Right atrium auricular region (tissue), 2 donors: Measurements from ENCODE around the gene GATA5. TPM values are rescaled to one million over a fixed set of nuclear protein-coding genes. Genes with fewer than 3 reads are reported as not detected.
A peak's percentile ranks its signal among the peaks of the same experiment; 100 is the strongest.

Source experiments
- DNase-seq: peaks from one replicate; pipeline ENCODE4 v3.0.0-alpha.2; 2019; ENCODE audit warnings: low spot score
- H3K27ac ChIP-seq, 2 donors: fragments of 200-600 bp; sonication (generic); 1 replicate in 1 of 2; 2 replicates in 1 of 2; pipeline ENCODE4 v1.5.1; 2016 to 2019
- H3K27me3 ChIP-seq, 2 donors: fragments of 200-600 bp; sonication (generic); one replicate each; pipeline versions ENCODE4 v1.5.1 to v1.6.0; 2017 to 2019
- H3K36me3 ChIP-seq: fragments of 200-600 bp; sonication (generic); one replicate; pipeline ENCODE4 v1.5.1; 2016
- H3K4me1 ChIP-seq, 2 donors: fragments of 200-600 bp; sonication (generic); one replicate each; pipeline versions ENCODE4 v1.5.1 to v1.6.0; 2017 to 2019
- H3K4me3 ChIP-seq, 2 donors: fragments of 200-600 bp; sonication (generic); 1 replicate in 1 of 2; 2 replicates in 1 of 2; pipeline ENCODE4 v1.5.1; 2017 to 2019; ENCODE audit warnings: mild to moderate bottlenecking in 1 of 2, moderate library complexity in 1 of 2
- H3K9me3 ChIP-seq, 2 donors: fragments of 200-600 bp; sonication (generic); one replicate each; pipeline ENCODE4 v1.5.1; 2019
- CTCF ChIP-seq, 2 donors: fragments of 200-600 bp; sonication (generic); IDR thresholded peaks; one replicate each; pipeline ENCODE4 v1.5.1; 2019; ENCODE audit warnings: antibody characterized with exemption in 2 of 2
- total RNA-seq, 2 donors: library from RNA; depleted of rRNA; stranded (reverse); fragments of >200 nt; gene quantifications; one replicate each; pipeline ENCODE4 v1.1.0, GENCODE V29; 2016

GATA5 gene
- total RNA-seq, 2 donors from 2014 or later, result 6.9 to 9.6 TPM

GRCh38 chr20:62504323-62504722 lies 28.5 kb upstream of the GATA5 start:
- H3K4me3 ChIP-seq, result no peak overlapping the region
- no peak overlapping the region for H3K27ac ChIP-seq
- TF ChIP-seq CTCF (IDR thresholded peaks at IDR 0.05), result no peak
- no peaks in the 10 kb centered on the region for H3K27me3 ChIP-seq
- no peaks in the 10 kb centered on the region for H3K9me3 ChIP-seq
- H3K4me1 ChIP-seq, result peaks cover 0 to 9% of the 10 kb centered on the region in 2 donors
- no peak for DNase-seq
- no peaks in the 10 kb centered on the region for H3K36me3 ChIP-seq

DNA sequence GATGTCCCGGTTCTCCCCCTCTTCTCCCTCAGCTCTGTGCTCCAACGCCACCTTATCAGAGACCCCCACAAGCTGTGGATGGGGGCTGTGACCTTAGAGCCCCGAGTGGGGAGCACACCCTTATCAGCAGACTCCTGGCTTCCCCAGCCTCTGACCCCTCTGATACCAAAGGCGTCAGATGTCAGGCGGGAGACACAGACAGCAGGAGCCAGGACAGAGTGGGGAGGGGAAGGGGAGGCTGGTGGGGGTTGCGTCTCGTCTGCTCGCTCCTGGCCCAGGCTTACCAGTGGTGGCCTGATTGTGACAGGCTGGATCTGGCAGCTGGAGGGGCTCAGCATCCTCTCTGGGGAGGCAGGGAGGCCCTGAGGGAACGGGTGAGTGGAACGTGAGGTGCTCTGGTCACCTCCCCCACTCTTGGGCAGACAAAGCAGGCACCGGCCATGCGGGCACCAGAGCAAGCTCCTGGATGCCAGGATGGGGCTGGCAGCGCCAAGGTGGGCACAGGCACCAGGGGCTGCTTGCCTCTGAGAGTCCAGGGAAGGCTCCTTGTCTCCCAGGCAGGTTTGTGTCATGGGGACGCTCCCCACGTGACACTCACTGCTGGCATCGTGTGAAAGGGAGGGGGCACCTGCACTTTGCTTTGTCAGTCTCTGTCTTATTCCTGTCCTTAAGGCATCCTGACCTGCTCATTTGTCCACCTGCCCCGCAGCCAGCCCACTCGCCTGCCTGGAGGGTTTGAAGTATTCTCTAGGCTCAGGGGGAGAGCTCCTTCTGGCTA lies 27.8 kb upstream of the GATA5 start:
- no peaks in the 10 kb centered on the region for H3K9me3 ChIP-seq
- H3K27ac ChIP-seq, result no peak overlapping the region
- no peaks in the 10 kb centered on the region for H3K27me3 ChIP-seq
- H3K4me1 ChIP-seq, result peaks cover 0 to 9% of the 10 kb centered on the region in 2 donors
- no peak for TF ChIP-seq CTCF (IDR thresholded peaks at IDR 0.05)
- DNase-seq, result no peak
- no peaks in the 10 kb centered on the region for H3K36me3 ChIP-seq
- no peak overlapping the region for H3K4me3 ChIP-seq

- Histone ChIP-seq H3K36me3 (no peaks in the 10 kb centered on the region), H3K27me3 (no peaks in the 10 kb centered on the region), H3K4me3 (no peak overlapping the region), H3K4me1 (peaks cover 0 to 9% of the 10 kb centered on the region in 2 donors), H3K27ac (no peak overlapping the region), H3K9me3 (no peaks in the 10 kb centered on the region)
- TF ChIP-seq CTCF (IDR thresholded peaks at IDR 0.05), result no peak
- no peak for DNase-seq
Observed at GRCh38 chr20:62502496-62503095, 26.8 kb upstream of the GATA5 start.

- Histone ChIP-seq H3K9me3 (no peaks in the 10 kb centered on the region), H3K36me3 (no peaks in the 10 kb centered on the region), H3K27me3 (no peaks in the 10 kb centered on the region), H3K4me3 (no peak overlapping the region), H3K27ac (no peak overlapping the region), H3K4me1 (peaks cover 0 to 10% of the 10 kb centered on the region in 2 donors)
- DNase-seq, result no peak
- no peak for TF ChIP-seq CTCF (IDR thresholded peaks at IDR 0.05)
Observed at GRCh38 chr20:62501801-62502495, 26.2 kb upstream of the GATA5 start.

DNA sequence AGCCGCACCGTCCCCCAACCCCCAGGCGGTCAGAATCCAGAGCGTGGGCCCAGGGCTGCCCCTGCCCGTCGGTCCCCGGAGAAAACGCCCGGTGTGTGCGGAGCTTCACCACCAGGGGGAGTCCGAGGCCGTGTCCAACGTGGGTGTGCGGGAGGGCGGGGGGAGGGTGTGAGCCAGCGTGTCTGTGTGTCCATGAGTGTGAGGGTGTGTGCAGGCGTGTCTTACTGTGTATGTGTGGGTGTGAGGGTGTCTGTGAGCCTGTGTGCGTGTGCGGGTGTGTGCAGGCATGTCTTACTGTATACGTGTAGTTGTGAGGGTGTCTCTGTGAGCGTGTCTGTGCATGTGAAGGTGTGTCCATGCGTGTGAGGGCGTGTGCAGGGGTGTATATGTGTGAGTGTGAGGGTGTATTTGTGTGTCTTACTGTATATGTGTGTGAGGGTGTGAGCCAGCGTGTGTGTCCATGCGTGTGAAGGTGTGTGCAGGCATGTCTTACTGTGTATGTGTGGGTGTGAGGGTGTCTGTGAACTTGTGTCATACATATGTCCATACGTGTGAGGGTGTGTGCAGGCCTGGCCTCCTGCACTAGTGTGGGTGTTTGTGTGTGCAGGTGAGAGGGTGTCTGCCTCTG lies 24.6 kb upstream of the GATA5 start:
- Histone ChIP-seq H3K4me3 (no peak overlapping the region), H3K4me1 (peaks cover 0 to 26% of the 10 kb centered on the region in 2 donors), H3K9me3 (no peaks in the 10 kb centered on the region), H3K27me3 (no peaks in the 10 kb centered on the region), H3K27ac (no peak overlapping the region), H3K36me3 (no peaks in the 10 kb centered on the region)
- DNase-seq, result peak; percentile 75
- peak; percentile 83 to 97 for TF ChIP-seq CTCF (IDR thresholded peaks at IDR 0.05)
